Stimulated activated CD4-positive, alpha-beta T cell treated with anti-CD3 and anti-CD28 coated beads, Interleukin-15, amount 100 ng/mL, for 24 hours (primary cell): ENCODE data around the gene MC4R.
"Not testable (repeated sequence)": the region's sequence is repeated elsewhere in the genome, so short reads cannot be mapped to it uniquely, and the experiment has no call there.

Source experiments
- DNase-seq: peaks from one replicate; pipeline ENCODE4 v3.0.0-alpha.2; 2020

MC4R gene

DNA sequence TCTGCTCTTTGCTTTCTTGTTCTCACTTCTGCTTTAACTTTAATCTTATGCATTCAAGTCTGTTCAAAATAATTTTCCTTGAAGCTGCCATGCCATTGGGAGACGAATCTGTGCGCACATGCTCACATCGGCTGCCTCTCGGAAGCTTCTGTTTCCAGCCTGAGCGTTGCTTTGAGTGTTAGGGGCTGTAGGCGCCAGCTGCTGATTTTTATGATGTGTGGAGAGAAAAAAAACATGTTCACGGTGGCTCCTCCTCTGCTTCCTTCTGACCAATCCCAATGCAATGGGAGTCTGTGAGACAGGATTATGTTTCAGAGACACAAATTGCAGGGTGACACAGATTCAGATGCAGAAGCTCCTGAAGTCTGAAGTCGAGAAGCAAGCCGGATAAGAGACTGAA lies at the start of gene MC4R:
Gene MC4R (minus strand): TSS at position 180 of the 400 bp plus-strand sequence. CDS start 426 bp downstream, outside the sequence.
- DNase-seq = no peak

GRCh38 chr18:60422306-60422705 lies 49.7 kb upstream of the MC4R start:
- DNase-seq = not testable (repeated sequence)

GRCh38 chr18:60421356-60422118 lies 49.0 kb upstream of the MC4R start:
- DNase-seq = no peak

GRCh38 chr18:60417946-60418345 lies 45.4 kb upstream of the MC4R start:
- DNase-seq = no peak

- DNase-seq = peak; percentile 4
These were observed 41.5 kb upstream of the MC4R start for GRCh38 chr18:60413944-60414547.

- no peak for DNase-seq
These were observed 39.1 kb upstream of the MC4R start for GRCh38 chr18:60411715-60412114.

GRCh38 chr18:60406721-60407120 lies 34.1 kb upstream of the MC4R start:
- no peak for DNase-seq

- DNase-seq = no peak
These were observed 32.0 kb upstream of the MC4R start for GRCh38 chr18:60404486-60405085.

- DNase-seq = no peak
These were observed 28.8 kb upstream of the MC4R start for GRCh38 chr18:60401346-60401745.

DNA sequence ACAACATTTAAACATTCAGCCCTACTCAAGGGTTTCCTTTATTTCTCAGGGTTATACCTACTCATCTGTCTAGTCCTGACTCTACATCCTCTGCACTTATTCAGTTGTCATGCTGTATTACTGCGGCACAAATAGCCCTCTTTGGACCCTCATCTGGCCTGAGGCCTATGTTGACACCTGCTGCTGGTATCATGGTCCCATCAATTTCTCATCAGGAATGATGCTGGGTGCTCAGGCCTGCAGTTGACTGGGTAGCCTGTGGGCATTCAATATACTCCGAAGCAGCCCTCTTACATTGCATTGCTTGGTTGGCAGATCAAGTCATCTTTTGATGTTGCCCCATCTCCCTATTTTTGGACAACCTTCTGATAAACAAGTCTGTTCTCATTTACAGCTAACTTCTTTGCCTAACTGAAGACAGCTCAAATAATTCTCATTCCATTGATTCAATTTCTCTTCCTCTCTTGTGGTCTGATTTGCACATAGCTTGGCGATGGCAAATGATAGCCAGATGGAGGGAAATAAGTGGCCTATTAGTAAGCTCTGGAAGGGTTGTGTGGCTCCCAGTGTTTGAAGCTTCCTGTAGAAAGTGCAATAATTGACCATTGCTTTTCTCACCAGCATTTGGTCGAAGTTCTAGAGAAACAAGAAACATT lies 19.1 kb upstream of the MC4R start:
- no peak for DNase-seq

DNA sequence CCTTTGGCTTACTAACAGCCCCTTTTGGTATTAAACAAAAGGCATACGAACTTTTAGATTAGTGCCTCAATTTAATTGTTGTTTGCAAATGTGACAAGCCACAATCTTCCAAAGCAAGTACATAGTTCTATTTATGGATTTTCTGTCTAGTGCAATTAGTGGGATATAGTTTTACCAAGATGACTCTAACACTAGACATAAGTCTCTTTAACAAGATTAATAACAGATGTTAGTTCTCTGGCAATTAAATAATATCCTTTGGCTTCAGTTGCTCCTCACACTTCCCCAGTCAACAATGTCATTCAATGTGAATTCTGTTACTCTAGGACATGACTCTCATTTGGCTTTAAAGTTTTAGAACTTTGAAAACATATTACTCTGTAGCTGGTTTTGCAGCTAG lies 16.7 kb upstream of the MC4R start:
- no peak for DNase-seq

GRCh38 chr18:60385693-60386092 lies 13.1 kb upstream of the MC4R start:
- DNase-seq = no peak

DNA sequence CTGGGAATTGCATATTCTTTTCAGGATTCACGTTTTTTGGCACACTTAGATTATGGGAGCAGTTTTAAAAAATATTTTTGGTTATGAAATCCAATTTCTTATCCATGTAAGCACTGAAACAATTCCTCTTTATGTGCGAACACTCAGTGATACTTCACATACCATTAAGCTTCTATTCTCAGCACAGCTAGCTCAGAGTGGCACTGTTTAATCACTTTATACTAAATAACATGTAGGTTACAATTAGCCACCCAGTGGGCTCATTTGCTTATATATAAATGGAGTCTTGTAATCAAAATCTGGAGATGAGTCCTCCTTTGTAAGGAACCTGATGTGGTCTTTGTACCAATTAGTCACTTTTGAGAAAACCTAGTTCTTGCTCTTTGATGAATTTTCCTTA lies 11.3 kb upstream of the MC4R start:
- DNase-seq = no peak

- no peak for DNase-seq
These were observed 5.3 kb upstream of the MC4R start for GRCh38 chr18:60377778-60378469.

- no peak for DNase-seq
These were observed 443 bp downstream of the MC4R start for GRCh38 chr18:60372132-60372531.

DNA sequence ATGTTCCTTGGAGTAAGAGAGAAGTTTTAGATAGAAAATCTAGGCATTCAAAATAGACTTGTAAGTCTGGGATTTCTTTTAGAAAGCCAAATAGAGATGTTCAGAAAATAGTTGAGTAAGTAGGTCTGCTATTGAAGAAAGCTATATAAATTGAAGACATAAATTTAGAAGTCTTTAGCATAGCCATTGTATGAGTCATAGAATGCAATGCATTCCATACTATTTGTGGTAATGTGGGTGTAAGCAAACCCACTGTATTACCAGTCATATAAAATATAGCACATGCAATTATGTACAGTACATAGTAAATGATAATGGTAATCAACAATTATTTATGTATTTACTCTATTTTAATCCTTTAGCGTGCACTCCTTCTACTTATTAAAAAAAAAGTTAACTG lies 14.1 kb downstream of the MC4R start:
- DNase-seq = no peak

DNA sequence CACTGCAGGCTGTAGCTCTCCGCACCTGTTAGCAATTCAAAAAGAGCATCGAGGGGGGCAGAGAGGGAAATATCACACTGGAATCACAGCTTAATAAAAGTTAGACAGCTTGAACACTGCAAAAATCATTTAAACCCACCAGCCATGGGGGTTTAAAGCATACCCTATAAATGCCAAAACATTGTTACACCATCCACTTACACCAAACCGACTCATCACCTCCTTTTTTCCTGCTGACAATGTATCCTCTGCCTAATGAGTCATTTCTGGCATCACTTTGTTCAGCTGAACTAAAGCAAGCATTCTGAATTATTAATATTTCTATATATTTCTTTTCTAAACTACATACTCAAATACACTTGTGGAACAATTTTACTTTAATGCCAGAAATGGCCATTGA lies 21.6 kb downstream of the MC4R start:
- no peak for DNase-seq

GRCh38 chr18:60350150-60350549 lies 22.4 kb downstream of the MC4R start:
- no peak for DNase-seq

DNA sequence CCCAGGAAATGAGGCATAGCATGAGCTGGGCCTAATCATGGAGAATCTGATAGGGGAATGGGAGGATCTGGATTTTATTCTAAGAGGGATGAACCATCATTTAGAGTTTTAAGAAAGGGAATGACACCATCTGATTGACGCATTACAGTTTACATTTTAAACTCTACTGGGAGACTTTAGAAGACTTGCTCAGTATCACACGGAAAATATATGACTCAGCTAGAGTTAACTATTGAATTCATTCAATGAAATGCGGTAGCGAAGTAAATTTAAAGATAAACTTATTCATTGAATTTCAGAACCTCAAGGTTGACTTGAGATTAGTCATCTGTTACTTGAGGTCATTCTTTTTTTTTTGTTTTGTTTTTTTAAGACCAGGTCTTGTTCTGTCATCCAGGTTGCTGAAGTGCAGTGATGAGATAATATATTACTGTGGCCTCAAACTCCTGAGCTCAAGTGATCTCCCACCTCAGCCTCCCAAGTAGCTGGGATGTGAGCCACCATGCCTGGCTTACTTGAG lies 25.0 kb downstream of the MC4R start:
- no peak for DNase-seq

DNA sequence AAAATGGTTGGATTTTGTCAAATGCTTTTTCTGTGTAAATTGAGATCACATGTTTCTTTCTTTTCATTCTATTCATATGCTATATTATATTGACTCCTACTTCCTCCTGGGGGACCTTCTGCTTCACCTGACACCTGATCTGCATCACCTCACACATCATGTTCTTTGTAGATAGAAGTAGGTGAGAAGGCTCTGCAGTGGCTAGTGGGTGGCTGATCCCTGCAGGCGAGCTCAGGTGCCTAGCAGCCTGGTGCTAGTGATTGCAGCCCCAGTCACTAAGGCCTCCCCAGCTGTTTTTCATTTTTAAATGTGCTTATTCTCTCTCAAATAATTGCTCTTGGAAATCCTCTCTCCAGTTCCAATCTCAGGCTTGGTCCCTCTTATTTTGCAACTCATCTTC lies 33.6 kb downstream of the MC4R start:
- DNase-seq = no peak

GRCh38 chr18:60331890-60332289 lies 40.7 kb downstream of the MC4R start:
- no peak for DNase-seq

- DNase-seq = no peak
These were observed 43.4 kb downstream of the MC4R start for GRCh38 chr18:60329131-60329530.

DNA sequence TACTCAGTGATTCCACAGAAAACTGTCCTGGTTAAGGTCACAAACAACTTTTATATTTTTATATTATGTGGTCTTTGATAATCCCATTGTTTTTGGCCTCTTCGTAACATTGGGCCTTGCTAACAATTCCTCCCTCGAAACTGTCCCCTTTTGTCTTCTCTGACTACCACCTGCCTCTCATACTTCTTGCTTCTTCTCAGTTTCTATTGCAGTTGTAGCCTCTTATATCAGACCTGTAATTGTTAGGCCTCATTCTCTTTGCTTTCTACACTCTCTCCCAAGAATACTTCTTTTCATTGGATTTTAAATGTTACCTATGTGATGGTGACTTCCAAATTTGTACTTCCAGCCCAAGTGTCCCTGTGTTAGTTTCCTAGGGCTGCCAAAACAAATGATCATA lies 44.7 kb downstream of the MC4R start:
- DNase-seq = no peak
